ENCODE results near the gene DDX20. TPM values are rescaled to one million over a fixed set of nuclear protein-coding genes. Genes with fewer than 3 reads are reported as not detected.
"Not testable (repeated sequence)": the region's sequence is repeated elsewhere in the genome, so short reads cannot be mapped to it uniquely, and the experiment has no call there.

DDX20 gene
- total and polyA plus RNA-seq, 3 donors from 2014 or later = 86.3 to 168 (median 148) TPM

GRCh38 chr1:111739925-111740765 is 15.6 kb upstream of the DDX20 start:
- WGBS, 2 donors = 1% methylated on average over 40 to 62 of the region's 63 CpGs
- intact Hi-C loops (cut with DNase I; ENCODE audit: low total_unique reads) = no loop called here

GRCh38 chr1:111742292-111742691 is 13.4 kb upstream of the DDX20 start:
- DNase-seq; H3K4me3 ChIP-seq; H3K9me3 ChIP-seq; H3K36me3 ChIP-seq (ENCODE audit: low read depth, missing control alignments); H3K27ac ChIP-seq; H3K27me3 ChIP-seq; H3K4me1 ChIP-seq; intact Hi-C loops (cut with DNase I; ENCODE audit: low total_unique reads): not testable (repeated sequence)
- WGBS, 2 donors = 95% methylated on average over 14 of the region's 14 CpGs

More at GRCh38 chr1:111739925-111740765, 15.6 kb upstream of the DDX20 start:
- H3K27ac ChIP-seq = peak overlapping the region; percentile 82 to 90
- H3K4me3 ChIP-seq = peak overlapping the region; percentile 66 to 74
- H3K4me1 ChIP-seq = peaks cover 26% of the 10 kb centered on the region
- H3K27me3 ChIP-seq = no peaks in the 10 kb centered on the region
- H3K9me3 ChIP-seq = no peaks in the 10 kb centered on the region
- TF ChIP-seq, protein P1, sequence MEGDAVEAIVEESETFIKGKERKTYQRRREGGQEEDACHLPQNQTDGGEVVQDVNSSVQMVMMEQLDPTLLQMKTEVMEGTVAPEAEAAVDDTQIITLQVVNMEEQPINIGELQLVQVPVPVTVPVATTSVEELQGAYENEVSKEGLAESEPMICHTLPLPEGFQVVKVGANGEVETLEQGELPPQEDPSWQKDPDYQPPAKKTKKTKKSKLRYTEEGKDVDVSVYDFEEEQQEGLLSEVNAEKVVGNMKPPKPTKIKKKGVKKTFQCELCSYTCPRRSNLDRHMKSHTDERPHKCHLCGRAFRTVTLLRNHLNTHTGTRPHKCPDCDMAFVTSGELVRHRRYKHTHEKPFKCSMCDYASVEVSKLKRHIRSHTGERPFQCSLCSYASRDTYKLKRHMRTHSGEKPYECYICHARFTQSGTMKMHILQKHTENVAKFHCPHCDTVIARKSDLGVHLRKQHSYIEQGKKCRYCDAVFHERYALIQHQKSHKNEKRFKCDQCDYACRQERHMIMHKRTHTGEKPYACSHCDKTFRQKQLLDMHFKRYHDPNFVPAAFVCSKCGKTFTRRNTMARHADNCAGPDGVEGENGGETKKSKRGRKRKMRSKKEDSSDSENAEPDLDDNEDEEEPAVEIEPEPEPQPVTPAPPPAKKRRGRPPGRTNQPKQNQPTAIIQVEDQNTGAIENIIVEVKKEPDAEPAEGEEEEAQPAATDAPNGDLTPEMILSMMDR (IDR thresholded peaks at IDR 0.05) = no peak
- no peak for TF ChIP-seq POLR2A (IDR thresholded peaks at IDR 0.05)
- peak; percentile 71 for DNase-seq
- no peaks in the 10 kb centered on the region for H3K36me3 ChIP-seq (ENCODE audit: low read depth, missing control alignments)

DNA sequence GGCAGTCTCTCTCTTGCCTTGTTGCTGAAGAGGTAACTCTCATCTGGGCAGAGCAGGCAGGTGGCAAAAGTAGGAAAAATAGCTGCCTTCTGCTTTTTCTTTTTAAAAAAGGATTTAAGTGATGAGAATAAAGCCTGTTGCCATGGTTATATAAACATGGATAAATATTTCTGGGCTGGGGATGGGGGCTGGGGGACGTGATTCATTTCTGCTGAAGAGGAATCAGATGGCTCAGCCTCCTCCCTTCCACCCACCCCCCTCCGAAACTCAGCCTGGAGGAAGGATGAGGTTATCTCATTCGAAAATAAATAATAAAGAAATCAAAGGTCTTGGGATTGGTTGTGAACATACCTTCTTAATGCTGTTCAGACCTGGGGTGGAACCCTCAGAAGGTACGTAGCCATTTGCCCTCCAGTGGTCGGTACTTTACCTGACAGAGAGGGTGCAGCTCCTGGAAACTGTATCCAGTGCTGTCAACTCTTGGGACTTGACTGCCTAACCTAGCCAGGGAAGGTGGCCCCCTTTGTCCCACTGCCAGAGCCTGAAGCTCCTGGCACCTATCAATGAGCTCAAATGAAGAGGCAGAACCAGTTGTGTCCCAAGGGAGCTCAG is 12.7 kb upstream of the DDX20 start:
- 87 to 94% methylated on average over 5 of the region's 5 CpGs for WGBS, 2 donors
- no peak overlapping the region for H3K27ac ChIP-seq
- peaks cover 1% of the 10 kb centered on the region for H3K4me1 ChIP-seq
- no peak overlapping the region for H3K4me3 ChIP-seq
- no peaks in the 10 kb centered on the region for H3K36me3 ChIP-seq (ENCODE audit: low read depth, missing control alignments)
- H3K27me3 ChIP-seq = no peaks in the 10 kb centered on the region
- no peak for TF ChIP-seq POLR2A (IDR thresholded peaks at IDR 0.05)
- TF ChIP-seq, protein P1 (IDR thresholded peaks at IDR 0.05) = no peak
- intact Hi-C loops (cut with DNase I; ENCODE audit: low total_unique reads) = no loop called here
- no peak for DNase-seq
- no peaks in the 10 kb centered on the region for H3K9me3 ChIP-seq

DNA sequence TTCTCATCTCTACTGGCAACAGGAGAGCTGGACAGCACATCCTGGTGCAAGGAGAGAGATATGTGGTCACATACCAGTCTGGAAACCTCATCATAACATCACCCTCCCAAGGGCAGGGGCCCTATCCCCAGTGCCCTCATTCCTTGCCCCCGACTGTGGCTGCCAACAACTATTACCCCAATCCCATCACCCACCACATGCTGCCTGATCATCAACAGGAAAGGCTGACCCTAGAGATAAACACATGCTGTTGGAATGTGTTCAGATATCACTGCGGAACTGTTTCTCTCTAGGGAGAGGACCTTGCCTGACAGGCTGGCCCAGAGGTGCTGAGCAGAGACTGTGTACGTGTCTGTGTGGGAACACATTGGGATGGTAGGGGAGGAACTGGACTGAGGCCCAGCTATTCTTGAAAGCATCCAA is 12.0 kb upstream of the DDX20 start:
- no peaks in the 10 kb centered on the region for H3K36me3 ChIP-seq (ENCODE audit: low read depth, missing control alignments)
- no peak overlapping the region for H3K27ac ChIP-seq
- no peak for TF ChIP-seq POLR2A (IDR thresholded peaks at IDR 0.05)
- TF ChIP-seq, protein P1 (IDR thresholded peaks at IDR 0.05) = no peak
- no peaks in the 10 kb centered on the region for H3K9me3 ChIP-seq
- intact Hi-C loops (cut with DNase I; ENCODE audit: low total_unique reads) = no loop called here
- H3K4me3 ChIP-seq = no peak overlapping the region
- WGBS, 2 donors = 55 to 57% methylated on average over 3 of the region's 3 CpGs
- no peaks in the 10 kb centered on the region for H3K27me3 ChIP-seq
- no peak for DNase-seq
- no peaks in the 10 kb centered on the region for H3K4me1 ChIP-seq

DNA sequence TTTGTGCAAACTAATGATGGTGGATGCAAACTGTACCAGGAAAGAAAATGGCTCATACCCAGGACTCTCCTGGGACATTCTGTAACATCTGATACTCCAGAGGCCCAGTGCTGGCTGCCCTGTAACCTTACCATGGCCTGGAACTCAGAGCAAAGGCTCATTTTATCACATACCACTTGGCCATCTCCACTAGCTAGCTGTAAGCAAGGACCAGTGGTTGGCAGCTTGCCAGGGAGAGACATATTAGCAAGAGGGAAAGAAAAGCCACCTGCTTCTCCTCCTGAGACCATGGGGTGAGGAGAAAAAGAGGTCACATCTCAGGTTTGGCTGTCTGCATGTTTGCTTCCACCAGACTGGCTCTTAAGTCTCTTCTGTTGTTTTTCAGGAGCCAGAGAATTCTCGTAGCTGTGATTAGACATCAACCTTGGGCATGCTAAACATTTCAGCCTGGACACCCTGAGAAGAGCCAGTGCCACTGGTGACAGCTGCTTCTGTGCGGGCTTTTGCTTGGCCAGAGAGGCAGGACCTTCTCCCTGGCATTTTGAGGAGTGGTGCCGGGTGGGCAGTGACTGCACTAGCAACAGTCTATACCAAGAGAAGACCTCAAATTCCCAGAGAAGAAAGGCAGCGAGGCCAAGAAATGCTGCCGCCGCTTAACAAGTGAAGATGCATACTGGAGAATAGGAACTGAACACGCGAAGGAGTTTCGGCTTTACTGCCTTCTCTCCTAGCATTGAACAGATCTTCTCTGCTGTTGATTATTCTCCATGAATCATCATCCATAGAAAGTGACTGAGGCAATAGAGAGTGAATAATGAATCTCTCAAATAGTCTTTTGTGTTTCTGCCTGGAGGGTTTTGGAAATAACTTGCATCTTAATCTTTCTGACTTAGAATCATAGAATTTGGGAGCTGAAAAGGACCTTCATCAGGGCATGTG is 9.8 kb upstream of the DDX20 start:
- intact Hi-C loops (cut with DNase I; ENCODE audit: low total_unique reads) = no loop called here
- peaks cover 7% of the 10 kb centered on the region for H3K4me1 ChIP-seq
- H3K9me3 ChIP-seq = no peaks in the 10 kb centered on the region
- no peak overlapping the region for H3K4me3 ChIP-seq
- WGBS, 2 donors = 82 to 90% methylated on average over 9 of the region's 9 CpGs
- no peak for DNase-seq
- no peaks in the 10 kb centered on the region for H3K27me3 ChIP-seq
- TF ChIP-seq, protein P1 (IDR thresholded peaks at IDR 0.05) = no peak
- TF ChIP-seq POLR2A (IDR thresholded peaks at IDR 0.05) = no peak
- H3K27ac ChIP-seq = no peak overlapping the region
- H3K36me3 ChIP-seq (ENCODE audit: low read depth, missing control alignments) = no peaks in the 10 kb centered on the region
